Neutrophil (primary cell): ENCODE data around the gene RARB.

Experiments
- H3K27ac ChIP-seq: fragments of 200-600 bp; sonication (generic); 2 replicates; pipeline ENCODE4 v1.5.1; 2016; ENCODE audit warnings: mild to moderate bottlenecking, moderate library complexity
- H3K27me3 ChIP-seq: fragments of 200-600 bp; sonication (generic); 2 replicates; pipeline ENCODE4 v1.6.0; 2016; ENCODE audit warnings: mild to moderate bottlenecking
- H3K36me3 ChIP-seq: fragments of 200-600 bp; sonication (generic); 2 replicates; pipeline ENCODE4 v1.5.1; 2017
- H3K4me1 ChIP-seq, 2 experiments: fragments of 200-600 bp in 1 of 2; sonication (generic) in 1 of 2; 1 replicate in 1 of 2; 2 replicates in 1 of 2; pipeline versions ENCODE4 v1.5.1 to v1.6.1; 2013 to 2016; ENCODE audit warnings: low read depth in 1 of 2, low read length in 1 of 2, mild to moderate bottlenecking in 1 of 2, moderate library complexity in 1 of 2; ENCODE audit not compliant: control insufficient read depth in 1 of 2, insufficient read depth in 1 of 2
- H3K4me3 ChIP-seq, 2 experiments: fragments of 200-600 bp in 1 of 2; sonication (generic) in 1 of 2; 1 replicate in 1 of 2; 2 replicates in 1 of 2; pipeline ENCODE4 v1.5.1; 2013 to 2016; ENCODE audit warnings: low read depth in 1 of 2, low read length in 1 of 2, mild to moderate bottlenecking in 1 of 2, moderate library complexity in 1 of 2
- H3K9me3 ChIP-seq: fragments of 200-600 bp; sonication (generic); 2 replicates; pipeline ENCODE4 v1.5.1; 2016
- CTCF ChIP-seq: fragments of 200-600 bp; sonication (generic); IDR thresholded peaks from 2 replicates; pipeline ENCODE4 v1.5.1; 2016; ENCODE audit warnings: antibody characterized with exemption

The RARB gene

GRCh38 chr3:25540273-25540672, 112.2 kb downstream of the RARB start:
- Histone ChIP-seq H3K36me3 (no peaks in the 10 kb centered on the region), H3K9me3 (no peaks in the 10 kb centered on the region), H3K27ac (no peak overlapping the region), H3K27me3 (no peaks in the 10 kb centered on the region), H3K4me1 (no peaks in the 10 kb centered on the region), H3K4me3 (no peak overlapping the region)
- no peak for TF ChIP-seq CTCF

GRCh38 chr3:25542492-25543039, 114.5 kb downstream of the RARB start:
- Histone ChIP-seq H3K9me3 (no peaks in the 10 kb centered on the region), H3K27ac (no peak overlapping the region), H3K4me3 (no peak overlapping the region), H3K36me3 (no peaks in the 10 kb centered on the region), H3K27me3 (no peaks in the 10 kb centered on the region), H3K4me1 (no peaks in the 10 kb centered on the region)
- no peak for TF ChIP-seq CTCF

GRCh38 chr3:25547103-25547502, 119.0 kb downstream of the RARB start:
- Histone ChIP-seq H3K27ac (no peak overlapping the region), H3K4me1 (no peaks in the 10 kb centered on the region), H3K9me3 (no peaks in the 10 kb centered on the region), H3K36me3 (no peaks in the 10 kb centered on the region), H3K4me3 (no peak overlapping the region), H3K27me3 (no peaks in the 10 kb centered on the region)
- no peak for TF ChIP-seq CTCF

- Histone ChIP-seq H3K4me3 (no peak overlapping the region), H3K36me3 (no peaks in the 10 kb centered on the region), H3K27me3 (no peaks in the 10 kb centered on the region), H3K4me1 (no peaks in the 10 kb centered on the region), H3K9me3 (no peaks in the 10 kb centered on the region), H3K27ac (no peak overlapping the region)
- TF ChIP-seq CTCF = no peak
Measured at GRCh38 chr3:25547943-25548674, 120.0 kb downstream of the RARB start.

- Histone ChIP-seq H3K27me3 (no peaks in the 10 kb centered on the region), H3K27ac (no peak overlapping the region), H3K36me3 (no peaks in the 10 kb centered on the region), H3K9me3 (no peaks in the 10 kb centered on the region), H3K4me3 (no peak overlapping the region), H3K4me1 (no peaks in the 10 kb centered on the region)
- no peak for TF ChIP-seq CTCF
Measured at GRCh38 chr3:25548836-25549235, 120.8 kb downstream of the RARB start.
